Right lobe of liver (tissue), 4 donors: ENCODE measurements around the gene FGF14.

Experiments used
- POLR2A ChIP-seq: fragments of 450-650 bp; IDR thresholded peaks from one replicate; pipeline ENCODE4 v1.6.1; 2017; ENCODE audit warnings: antibody characterized with exemption, mild to moderate bottlenecking
- TF ChIP-seq, protein P1 (sequence below), 4 donors: fragments of 200-600 bp in 3 of 4; fragments of 450-650 bp in 1 of 4; IDR thresholded peaks; one replicate each; pipeline versions ENCODE4 v1.5.1 to v1.8.0; 2016 to 2022; ENCODE audit warnings: antibody characterized with exemption in 4 of 4, mild to moderate bottlenecking in 2 of 4
- donor health status: DM: no; HTN: no; CAD: no.
- donor health status: DM: no; HTN: no; CAD: no.
- donor health status: DM: no; HTN: yes; CAD: no.

DNA sequence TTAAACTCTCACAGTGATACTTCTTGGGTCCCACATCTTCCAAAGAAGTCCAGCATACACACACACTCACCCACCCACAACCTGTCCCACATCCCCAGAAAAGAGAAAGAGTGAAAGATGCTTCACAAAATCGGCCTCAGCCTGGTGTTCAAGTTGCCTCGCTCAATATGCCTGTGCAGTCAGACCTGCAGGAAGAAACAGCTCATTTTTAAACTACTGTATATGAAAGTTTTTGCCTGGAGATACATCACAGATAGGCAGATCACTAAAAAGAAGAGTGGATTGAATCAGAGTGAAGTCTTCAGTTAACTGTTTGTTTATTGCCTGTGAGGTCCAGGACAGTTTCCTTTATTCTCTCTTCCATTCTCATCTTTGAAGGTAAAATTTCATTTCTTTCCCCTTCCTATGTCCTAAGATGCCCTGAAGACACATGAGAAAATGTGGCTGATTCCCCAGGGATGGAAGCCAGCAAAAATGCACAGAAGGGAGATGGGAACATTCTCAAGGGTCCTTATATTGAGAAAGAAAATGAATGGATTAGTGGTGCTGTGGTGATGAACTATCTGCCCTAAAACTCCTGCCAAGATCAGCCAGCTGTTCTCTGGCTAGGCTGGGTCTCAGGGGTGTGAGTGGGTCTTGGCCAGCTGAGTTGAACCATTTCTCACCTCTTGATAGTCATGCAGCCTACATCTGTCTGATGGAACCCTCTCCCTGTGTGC lies 690.4 kb downstream of the FGF14 start:
- TF ChIP-seq, protein P1, sequence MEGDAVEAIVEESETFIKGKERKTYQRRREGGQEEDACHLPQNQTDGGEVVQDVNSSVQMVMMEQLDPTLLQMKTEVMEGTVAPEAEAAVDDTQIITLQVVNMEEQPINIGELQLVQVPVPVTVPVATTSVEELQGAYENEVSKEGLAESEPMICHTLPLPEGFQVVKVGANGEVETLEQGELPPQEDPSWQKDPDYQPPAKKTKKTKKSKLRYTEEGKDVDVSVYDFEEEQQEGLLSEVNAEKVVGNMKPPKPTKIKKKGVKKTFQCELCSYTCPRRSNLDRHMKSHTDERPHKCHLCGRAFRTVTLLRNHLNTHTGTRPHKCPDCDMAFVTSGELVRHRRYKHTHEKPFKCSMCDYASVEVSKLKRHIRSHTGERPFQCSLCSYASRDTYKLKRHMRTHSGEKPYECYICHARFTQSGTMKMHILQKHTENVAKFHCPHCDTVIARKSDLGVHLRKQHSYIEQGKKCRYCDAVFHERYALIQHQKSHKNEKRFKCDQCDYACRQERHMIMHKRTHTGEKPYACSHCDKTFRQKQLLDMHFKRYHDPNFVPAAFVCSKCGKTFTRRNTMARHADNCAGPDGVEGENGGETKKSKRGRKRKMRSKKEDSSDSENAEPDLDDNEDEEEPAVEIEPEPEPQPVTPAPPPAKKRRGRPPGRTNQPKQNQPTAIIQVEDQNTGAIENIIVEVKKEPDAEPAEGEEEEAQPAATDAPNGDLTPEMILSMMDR (IDR thresholded peaks at IDR 0.05) = no peak
- TF ChIP-seq POLR2A = no peak
